Measurements from ENCODE around the gene XPO6. TPM values are rescaled to one million over a fixed set of nuclear protein-coding genes. Genes with fewer than 3 reads are reported as not detected.

Gene XPO6
- total RNA-seq, 1 experiment from 2014 or later: 188 TPM

- no peak overlapping the region for H3K4me3 ChIP-seq (ENCODE audit: insufficient read depth, low read depth, low read length)
- no peaks in the 10 kb centered on the region for H3K27me3 ChIP-seq (ENCODE audit: control insufficient read depth, insufficient read depth, low read length)
- peaks cover 11% of the 10 kb centered on the region for H3K36me3 ChIP-seq (replicated peaks; ENCODE audit: control insufficient read depth, insufficient read depth, low read length)
These were observed 49.4 kb downstream of the XPO6 start for GRCh38 chr16:28162326-28162877.

GRCh38 chr16:28161626-28162025 lies 50.1 kb downstream of the XPO6 start:
- Histone ChIP-seq H3K27me3 (ENCODE audit: control insufficient read depth, insufficient read depth, low read length) (no peaks in the 10 kb centered on the region), H3K36me3 (replicated peaks; ENCODE audit: control insufficient read depth, insufficient read depth, low read length) (peaks cover 5% of the 10 kb centered on the region), H3K4me3 (ENCODE audit: insufficient read depth, low read depth, low read length) (no peak overlapping the region)
- no peak for DNase-seq

More at GRCh38 chr16:28162326-28162877, 49.4 kb downstream of the XPO6 start:
- DNase-seq: no peak

GRCh38 chr16:28158136-28158535 lies 53.6 kb downstream of the XPO6 start:
- DNase-seq: no peak
- peaks cover 7% of the 10 kb centered on the region for H3K36me3 ChIP-seq (replicated peaks; ENCODE audit: control insufficient read depth, insufficient read depth, low read length)

GRCh38 chr16:28156056-28156680 lies 55.6 kb downstream of the XPO6 start:
- no peak for DNase-seq
- no peak overlapping the region for H3K4me3 ChIP-seq (ENCODE audit: insufficient read depth, low read depth, low read length)
- H3K36me3 ChIP-seq (replicated peaks; ENCODE audit: control insufficient read depth, insufficient read depth, low read length): peaks cover 10% of the 10 kb centered on the region
- H3K27me3 ChIP-seq (ENCODE audit: control insufficient read depth, insufficient read depth, low read length): no peaks in the 10 kb centered on the region

More at GRCh38 chr16:28158136-28158535, 53.6 kb downstream of the XPO6 start:
- no peaks in the 10 kb centered on the region for H3K27me3 ChIP-seq (ENCODE audit: control insufficient read depth, insufficient read depth, low read length)
- no peak overlapping the region for H3K4me3 ChIP-seq (ENCODE audit: insufficient read depth, low read depth, low read length)

- H3K4me3 ChIP-seq (ENCODE audit: insufficient read depth, low read depth, low read length): no peak overlapping the region
- DNase-seq: no peak
- H3K27me3 ChIP-seq (ENCODE audit: control insufficient read depth, insufficient read depth, low read length): no peaks in the 10 kb centered on the region
- H3K36me3 ChIP-seq (replicated peaks; ENCODE audit: control insufficient read depth, insufficient read depth, low read length): peaks cover 12% of the 10 kb centered on the region
These were observed 56.5 kb downstream of the XPO6 start for GRCh38 chr16:28155293-28155692.

- Histone ChIP-seq H3K27me3 (ENCODE audit: control insufficient read depth, insufficient read depth, low read length) (no peaks in the 10 kb centered on the region), H3K36me3 (replicated peaks; ENCODE audit: control insufficient read depth, insufficient read depth, low read length) (peaks cover 15% of the 10 kb centered on the region), H3K4me3 (ENCODE audit: insufficient read depth, low read depth, low read length) (no peak overlapping the region)
- DNase-seq: no peak
These were observed 60.6 kb downstream of the XPO6 start for GRCh38 chr16:28151180-28151579.

- DNase-seq: no peak
- Histone ChIP-seq H3K27me3 (ENCODE audit: control insufficient read depth, insufficient read depth, low read length) (no peaks in the 10 kb centered on the region), H3K4me3 (ENCODE audit: insufficient read depth, low read depth, low read length) (no peak overlapping the region), H3K36me3 (replicated peaks; ENCODE audit: control insufficient read depth, insufficient read depth, low read length) (peaks cover 11% of the 10 kb centered on the region)
These were observed 62.5 kb downstream of the XPO6 start for GRCh38 chr16:28149011-28149888.

GRCh38 chr16:28146536-28146935 lies 65.2 kb downstream of the XPO6 start:
- DNase-seq: no peak
- Histone ChIP-seq H3K36me3 (replicated peaks; ENCODE audit: control insufficient read depth, insufficient read depth, low read length) (peaks cover 10% of the 10 kb centered on the region), H3K4me3 (ENCODE audit: insufficient read depth, low read depth, low read length) (no peak overlapping the region), H3K27me3 (ENCODE audit: control insufficient read depth, insufficient read depth, low read length) (no peaks in the 10 kb centered on the region)

GRCh38 chr16:28145796-28146195 lies 66.0 kb downstream of the XPO6 start:
- DNase-seq: no peak
- Histone ChIP-seq H3K27me3 (ENCODE audit: control insufficient read depth, insufficient read depth, low read length) (no peaks in the 10 kb centered on the region), H3K36me3 (replicated peaks; ENCODE audit: control insufficient read depth, insufficient read depth, low read length) (peaks cover 6% of the 10 kb centered on the region), H3K4me3 (ENCODE audit: insufficient read depth, low read depth, low read length) (no peak overlapping the region)

- H3K4me3 ChIP-seq (ENCODE audit: insufficient read depth, low read depth, low read length): no peak overlapping the region
- no peaks in the 10 kb centered on the region; the same call in none of the 2 replicates for H3K36me3 ChIP-seq (replicated peaks; ENCODE audit: control insufficient read depth, insufficient read depth, low read length)
- no peaks in the 10 kb centered on the region for H3K27me3 ChIP-seq (ENCODE audit: control insufficient read depth, insufficient read depth, low read length)
- DNase-seq: no peak
These were observed 70.8 kb downstream of the XPO6 start for GRCh38 chr16:28140788-28141618.

GRCh38 chr16:28139530-28139929 lies 72.2 kb downstream of the XPO6 start:
- no peak for DNase-seq
- H3K4me3 ChIP-seq (ENCODE audit: insufficient read depth, low read depth, low read length): no peak overlapping the region
- no peaks in the 10 kb centered on the region for H3K27me3 ChIP-seq (ENCODE audit: control insufficient read depth, insufficient read depth, low read length)
- peaks cover 8% of the 10 kb centered on the region for H3K36me3 ChIP-seq (replicated peaks; ENCODE audit: control insufficient read depth, insufficient read depth, low read length)

GRCh38 chr16:28136751-28137434 lies 74.9 kb downstream of the XPO6 start:
- H3K36me3 ChIP-seq (replicated peaks; ENCODE audit: control insufficient read depth, insufficient read depth, low read length): peaks cover 17% of the 10 kb centered on the region

GRCh38 chr16:28133666-28134065 lies 78.1 kb downstream of the XPO6 start:
- peaks cover 31% of the 10 kb centered on the region for H3K36me3 ChIP-seq (replicated peaks; ENCODE audit: control insufficient read depth, insufficient read depth, low read length)
- no peak for DNase-seq
- H3K27me3 ChIP-seq (ENCODE audit: control insufficient read depth, insufficient read depth, low read length): no peaks in the 10 kb centered on the region
- no peak overlapping the region for H3K4me3 ChIP-seq (ENCODE audit: insufficient read depth, low read depth, low read length)

More at GRCh38 chr16:28136751-28137434, 74.9 kb downstream of the XPO6 start:
- no peak overlapping the region for H3K4me3 ChIP-seq (ENCODE audit: insufficient read depth, low read depth, low read length)
- no peaks in the 10 kb centered on the region for H3K27me3 ChIP-seq (ENCODE audit: control insufficient read depth, insufficient read depth, low read length)
- no peak for DNase-seq
